ENCODE results near the gene SMIM41.

SMIM41 gene

GRCh38 chr12:52156311-52156710, 76.8 kb downstream of the SMIM41 start:
- no peak for DNase-seq
- Histone ChIP-seq H3K27me3 (no peaks in the 10 kb centered on the region), H3K4me3 (ENCODE audit: low read depth, low read length) (no peak overlapping the region), H3K4me1 (no peaks in the 10 kb centered on the region; the same call in 1 of the 2 replicates), H3K9me3 (no peaks in the 10 kb centered on the region), H3K36me3 (no peaks in the 10 kb centered on the region)
- TF ChIP-seq, protein P1, sequence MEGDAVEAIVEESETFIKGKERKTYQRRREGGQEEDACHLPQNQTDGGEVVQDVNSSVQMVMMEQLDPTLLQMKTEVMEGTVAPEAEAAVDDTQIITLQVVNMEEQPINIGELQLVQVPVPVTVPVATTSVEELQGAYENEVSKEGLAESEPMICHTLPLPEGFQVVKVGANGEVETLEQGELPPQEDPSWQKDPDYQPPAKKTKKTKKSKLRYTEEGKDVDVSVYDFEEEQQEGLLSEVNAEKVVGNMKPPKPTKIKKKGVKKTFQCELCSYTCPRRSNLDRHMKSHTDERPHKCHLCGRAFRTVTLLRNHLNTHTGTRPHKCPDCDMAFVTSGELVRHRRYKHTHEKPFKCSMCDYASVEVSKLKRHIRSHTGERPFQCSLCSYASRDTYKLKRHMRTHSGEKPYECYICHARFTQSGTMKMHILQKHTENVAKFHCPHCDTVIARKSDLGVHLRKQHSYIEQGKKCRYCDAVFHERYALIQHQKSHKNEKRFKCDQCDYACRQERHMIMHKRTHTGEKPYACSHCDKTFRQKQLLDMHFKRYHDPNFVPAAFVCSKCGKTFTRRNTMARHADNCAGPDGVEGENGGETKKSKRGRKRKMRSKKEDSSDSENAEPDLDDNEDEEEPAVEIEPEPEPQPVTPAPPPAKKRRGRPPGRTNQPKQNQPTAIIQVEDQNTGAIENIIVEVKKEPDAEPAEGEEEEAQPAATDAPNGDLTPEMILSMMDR (IDR thresholded peaks at IDR 0.05; ENCODE audit: low read depth, low read length) = no peak

- peak; percentile 84 for DNase-seq
- no peak overlapping the region for H3K4me3 ChIP-seq (ENCODE audit: low read depth, low read length)
- H3K4me1 ChIP-seq = no peaks in the 10 kb centered on the region; the same call in 1 of the 2 replicates
- no peaks in the 10 kb centered on the region for H3K36me3 ChIP-seq
- H3K27me3 ChIP-seq = no peaks in the 10 kb centered on the region
- TF ChIP-seq, protein P1 (IDR thresholded peaks at IDR 0.05; ENCODE audit: low read depth, low read length) = peak; percentile 99
- H3K9me3 ChIP-seq = no peaks in the 10 kb centered on the region
Observed at GRCh38 chr12:52156757-52157565, 77.5 kb downstream of the SMIM41 start.

DNA sequence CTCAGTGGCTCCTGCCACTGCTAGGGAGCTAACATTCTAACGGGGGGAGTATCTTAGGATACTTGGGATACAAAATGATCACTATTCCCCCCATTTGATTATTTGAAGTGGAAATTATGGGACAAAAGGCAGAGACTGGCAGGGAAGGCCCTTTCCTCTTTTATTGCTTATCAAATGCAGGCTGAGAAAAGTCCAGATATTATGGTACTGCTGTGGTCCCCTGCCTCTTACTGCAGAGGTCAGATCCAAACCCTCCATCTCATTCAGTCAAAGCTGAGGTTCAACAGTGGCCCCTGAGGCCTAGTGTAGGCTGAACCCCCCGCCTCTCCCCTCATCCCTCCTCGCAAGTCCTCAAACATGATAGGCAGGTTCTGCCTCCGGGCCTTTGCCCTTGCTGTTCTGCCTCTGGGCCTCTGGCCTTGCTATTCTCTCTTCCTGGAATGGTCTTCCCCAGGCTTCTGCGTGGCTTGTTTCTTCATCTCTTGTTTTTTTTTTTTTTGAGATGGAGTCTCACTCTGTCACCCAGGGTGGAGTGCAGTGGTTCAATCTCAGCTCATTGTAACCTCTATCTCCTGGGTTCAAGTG, 78.2 kb downstream of the SMIM41 start:
- TF ChIP-seq, protein P1 (IDR thresholded peaks at IDR 0.05; ENCODE audit: low read depth, low read length) = no peak
- H3K27me3 ChIP-seq = no peaks in the 10 kb centered on the region
- no peak for DNase-seq
- no peaks in the 10 kb centered on the region for H3K4me1 ChIP-seq
- H3K4me3 ChIP-seq (ENCODE audit: low read depth, low read length) = no peak overlapping the region
- no peaks in the 10 kb centered on the region for H3K9me3 ChIP-seq
- no peaks in the 10 kb centered on the region for H3K36me3 ChIP-seq
